ENCODE measurements around the gene RAB3IL1. TPM values are rescaled to one million over a fixed set of nuclear protein-coding genes. Genes with fewer than 3 reads are reported as not detected.

The RAB3IL1 gene
- total RNA-seq, 1 donor from 2014 or later: 44.2 TPM

DNA sequence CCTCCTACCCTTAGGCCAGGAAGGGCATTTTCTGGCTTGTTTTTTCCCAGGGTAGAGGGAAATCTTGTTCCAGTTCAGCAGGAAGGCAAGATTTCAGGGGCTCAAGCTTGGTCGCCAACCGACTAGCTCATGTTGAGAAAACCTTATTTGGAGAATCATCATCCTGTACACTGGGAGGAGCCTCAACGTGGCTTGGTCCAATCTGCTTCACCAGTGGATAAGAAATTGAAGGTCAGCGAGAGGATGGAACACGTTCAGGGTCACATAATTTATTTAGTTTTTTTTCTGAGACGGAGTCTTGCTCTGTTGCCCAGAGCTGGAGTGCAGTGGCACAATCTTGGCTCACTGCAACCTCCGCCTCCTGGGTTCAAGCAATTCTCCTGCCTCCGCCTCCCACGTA, 68.7 kb downstream of the RAB3IL1 start:
- Mint-ChIP-seq H3K27ac (ENCODE audit: unreplicated experiment) (no peak overlapping the region), H3K9me3 (ENCODE audit: unreplicated experiment) (no peaks in the 10 kb centered on the region), H3K4me3 (ENCODE audit: unreplicated experiment) (no peak overlapping the region), H3K4me1 (ENCODE audit: unreplicated experiment) (peaks cover 2% of the 10 kb centered on the region), H3K27me3 (ENCODE audit: unreplicated experiment) (no peaks in the 10 kb centered on the region), H3K36me3 (ENCODE audit: unreplicated experiment) (peaks cover 32% of the 10 kb centered on the region)
- TF ChIP-seq, protein P1, sequence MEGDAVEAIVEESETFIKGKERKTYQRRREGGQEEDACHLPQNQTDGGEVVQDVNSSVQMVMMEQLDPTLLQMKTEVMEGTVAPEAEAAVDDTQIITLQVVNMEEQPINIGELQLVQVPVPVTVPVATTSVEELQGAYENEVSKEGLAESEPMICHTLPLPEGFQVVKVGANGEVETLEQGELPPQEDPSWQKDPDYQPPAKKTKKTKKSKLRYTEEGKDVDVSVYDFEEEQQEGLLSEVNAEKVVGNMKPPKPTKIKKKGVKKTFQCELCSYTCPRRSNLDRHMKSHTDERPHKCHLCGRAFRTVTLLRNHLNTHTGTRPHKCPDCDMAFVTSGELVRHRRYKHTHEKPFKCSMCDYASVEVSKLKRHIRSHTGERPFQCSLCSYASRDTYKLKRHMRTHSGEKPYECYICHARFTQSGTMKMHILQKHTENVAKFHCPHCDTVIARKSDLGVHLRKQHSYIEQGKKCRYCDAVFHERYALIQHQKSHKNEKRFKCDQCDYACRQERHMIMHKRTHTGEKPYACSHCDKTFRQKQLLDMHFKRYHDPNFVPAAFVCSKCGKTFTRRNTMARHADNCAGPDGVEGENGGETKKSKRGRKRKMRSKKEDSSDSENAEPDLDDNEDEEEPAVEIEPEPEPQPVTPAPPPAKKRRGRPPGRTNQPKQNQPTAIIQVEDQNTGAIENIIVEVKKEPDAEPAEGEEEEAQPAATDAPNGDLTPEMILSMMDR (IDR thresholded peaks at IDR 0.05): no peak
- DNase-seq (ENCODE audit: extremely low spot score, unreplicated experiment): no peak

DNA sequence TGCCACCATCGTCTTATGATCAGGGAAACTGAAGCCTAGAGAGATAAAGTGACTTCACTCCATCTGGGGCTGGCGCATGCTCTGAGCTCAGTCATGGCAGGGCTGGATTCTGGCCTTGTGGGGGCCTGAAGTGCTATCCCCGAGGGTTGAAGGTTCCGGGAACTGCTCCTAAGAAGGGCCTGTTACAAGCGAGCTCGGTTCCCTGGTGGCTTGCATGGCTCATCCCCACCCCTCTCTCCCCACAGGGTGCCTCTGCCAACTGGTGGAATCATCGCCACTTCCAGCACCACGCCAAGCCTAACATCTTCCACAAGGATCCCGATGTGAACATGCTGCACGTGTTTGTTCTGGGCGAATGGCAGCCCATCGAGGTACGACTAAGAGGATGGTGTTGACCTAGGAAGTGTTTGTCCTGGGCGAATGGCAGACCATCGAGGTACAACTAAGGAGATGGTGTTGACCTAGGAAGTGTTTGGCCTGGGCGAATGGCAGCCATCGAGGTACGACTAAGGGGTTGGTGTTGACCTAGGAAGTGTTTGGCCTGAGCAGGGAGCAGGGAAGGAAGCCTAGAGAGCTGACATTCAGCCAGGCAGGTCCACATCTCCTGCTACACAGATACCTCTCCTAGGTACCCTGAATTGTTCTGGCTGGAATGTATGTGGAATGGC, 69.3 kb downstream of the RAB3IL1 start:
- Mint-ChIP-seq H3K27ac (ENCODE audit: unreplicated experiment) (no peak overlapping the region), H3K9me3 (ENCODE audit: unreplicated experiment) (no peaks in the 10 kb centered on the region), H3K4me3 (ENCODE audit: unreplicated experiment) (no peak overlapping the region), H3K36me3 (ENCODE audit: unreplicated experiment) (peaks cover 31% of the 10 kb centered on the region), H3K4me1 (ENCODE audit: unreplicated experiment) (peaks cover 2% of the 10 kb centered on the region), H3K27me3 (ENCODE audit: unreplicated experiment) (no peaks in the 10 kb centered on the region)
- TF ChIP-seq, protein P1 (IDR thresholded peaks at IDR 0.05): no peak
- DNase-seq (ENCODE audit: extremely low spot score, unreplicated experiment): no peak

Small RNA genes within 50 kb of the gene (microRNA-seq; reads per million reads assigned to microRNA genes)
- gene MIR6746 (ENCODE audit: unreplicated experiment): 5.5 reads per million, percentile 1 among the genes with 10 or more reads in this experiment

Other genes starting within 250 kb of the RAB3IL1 start
- gene DAGLA, start 237.2 kb downstream of the RAB3IL1 start, total RNA-seq: 5.1 TPM in 2 replicates
- gene MYRF, start 164.9 kb downstream of the RAB3IL1 start, total RNA-seq: 0.43 and 0.47 TPM in 2 replicates
- gene TMEM258, start 125.0 kb downstream of the RAB3IL1 start, total RNA-seq: 137 and 149 TPM in 2 replicates
- 19.5 and 19.8 TPM in 2 replicates for gene FEN1, start 124.7 kb downstream of the RAB3IL1 start, total RNA-seq
- 73.1 and 76.0 TPM in 2 replicates for gene FADS1, start 100.6 kb downstream of the RAB3IL1 start, total RNA-seq
- 193 and 207 TPM in 2 replicates for gene FADS2, start 89.3 kb downstream of the RAB3IL1 start, total RNA-seq
- gene FADS3, start 26.0 kb downstream of the RAB3IL1 start, total RNA-seq: 117 and 118 TPM in 2 replicates
- gene BEST1, start 32.8 kb upstream of the RAB3IL1 start, total RNA-seq: 0.81 and 2.0 TPM in 2 replicates
- 2,993 and 3,020 TPM in 2 replicates for gene FTH1, start 50.1 kb upstream of the RAB3IL1 start, total RNA-seq
- gene INCENP, start 206.4 kb upstream of the RAB3IL1 start, total RNA-seq: 26.2 and 27.7 TPM in 2 replicates

Measured in osteocyte (in vitro differentiated cells).